Measurements from ENCODE around the gene OR2T12. TPM values are rescaled to one million over a fixed set of nuclear protein-coding genes. Genes with fewer than 3 reads are reported as not detected.
"Not testable (repeated sequence)": the region's sequence is repeated elsewhere in the genome, so short reads cannot be mapped to it uniquely, and the experiment has no call there.

OR2T12 gene
- total and polyA plus RNA-seq, 2 of the 13 experiments (the other 11 are each of a cell fraction or from before 2014, with no cell fraction given): not detected

DNA sequence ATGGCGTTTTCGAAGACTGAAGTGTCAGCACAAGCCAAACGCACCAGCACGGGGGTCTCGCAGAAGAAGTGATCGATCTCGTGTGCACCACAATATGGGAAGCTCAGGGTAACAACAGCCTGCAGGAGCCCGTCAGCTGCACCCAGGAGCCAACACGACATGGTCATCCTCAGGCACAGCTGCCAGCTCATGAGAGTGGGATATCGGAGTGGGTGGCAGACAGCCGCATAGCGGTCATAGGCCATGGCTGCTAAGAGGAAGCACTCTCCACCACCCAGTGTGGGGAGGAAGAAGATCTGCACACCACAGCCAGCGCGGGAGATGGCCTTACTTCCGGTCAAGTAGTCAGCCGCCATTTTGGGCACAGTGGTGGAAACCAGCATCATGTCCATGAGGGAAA, 30.0 kb downstream of the OR2T12 start:
- H3K9ac ChIP-seq (ENCODE audit: insufficient read depth, low read depth, low read length); ATAC-seq; intact Hi-C loops (cut with micrococcal nuclease; ENCODE audit: unreplicated experiment); CTCF ChIA-PET (ENCODE audit: low intra/inter-chr PET ratio, low total read pairs); H3K4me3 ChIP-seq (replicated peaks in 1 of 3; ENCODE audit: insufficient read depth in 1 of 3, low read depth in 2 of 3, low read length in 3 of 3); FAIRE-seq; POLR2A ChIA-PET; BruUV-seq (replicated peaks); in situ Hi-C loops (cut with HindIII; ENCODE audit: extremely low pct_ligation_motif_present, low pct_unique_long_range_greater_than_20kb); H2AFZ ChIP-seq (ENCODE audit: low read length); H3K4me2 ChIP-seq (ENCODE audit: low read depth, low read length); H3K27me3 ChIP-seq (ENCODE audit: control insufficient read depth in 1 of 2, insufficient read depth in 2 of 2, low read length in 2 of 2); H3K36me3 ChIP-seq (replicated peaks in 1 of 2; ENCODE audit: control insufficient read depth in 1 of 2, insufficient read depth in 2 of 2, low read length in 2 of 2); DNase-seq (ENCODE audit: low spot score); H4K20me1 ChIP-seq (ENCODE audit: insufficient read depth, low read length); H3K27ac ChIP-seq (ENCODE audit: extremely low read length, insufficient read depth, low read length); H3K79me2 ChIP-seq (ENCODE audit: insufficient read depth, low read length); H3K4me1 ChIP-seq (ENCODE audit: insufficient read depth, low read length): not testable (repeated sequence)
- 41% methylated on average over 6 of the region's 16 CpGs for WGBS (ENCODE audit: low lambda C conversion rate)
- peaks cover 64% of the 10 kb centered on the region for H3K9me3 ChIP-seq (ENCODE audit: low read length)

DNA sequence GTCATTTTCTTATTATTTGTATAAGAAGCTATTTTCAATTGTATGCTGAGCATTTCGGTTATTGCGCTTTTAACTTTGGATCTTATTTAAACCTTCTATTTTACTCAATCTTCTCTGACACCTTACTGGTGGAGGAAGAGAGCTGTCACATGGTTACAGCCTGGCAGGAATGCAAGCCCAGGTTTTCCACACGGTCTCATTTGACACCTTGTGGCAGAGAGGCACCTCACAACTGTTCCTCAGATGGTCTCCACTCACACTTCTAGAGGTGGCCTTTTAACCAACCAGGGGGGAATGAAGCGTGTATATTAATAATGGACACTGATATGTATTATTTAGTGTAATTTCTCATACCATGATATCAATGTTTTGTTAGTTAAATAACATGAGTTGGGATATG, 35.0 kb downstream of the OR2T12 start:
- CTCF ChIA-PET (ENCODE audit: low intra/inter-chr PET ratio, low total read pairs): no interaction called here
- no peak overlapping the region for H3K4me3 ChIP-seq (replicated peaks in 1 of 3; ENCODE audit: insufficient read depth in 1 of 3, low read depth in 2 of 3, low read length in 3 of 3)
- no peak overlapping the region for H2AFZ ChIP-seq (ENCODE audit: low read length)
- in situ Hi-C loops (cut with HindIII; ENCODE audit: extremely low pct_ligation_motif_present, low pct_unique_long_range_greater_than_20kb) (no loop called here), intact Hi-C loops (cut with micrococcal nuclease; ENCODE audit: unreplicated experiment) (no loop called here)
- no peak overlapping the region for H3K9ac ChIP-seq (ENCODE audit: insufficient read depth, low read depth, low read length)
- no peak for ATAC-seq
- no peak overlapping the region for H3K27ac ChIP-seq (ENCODE audit: extremely low read length, insufficient read depth, low read length)
- FAIRE-seq: no peak
- no TSS peak for BruUV-seq (replicated peaks)
- H3K4me1 ChIP-seq (ENCODE audit: insufficient read depth, low read length): no peaks in the 10 kb centered on the region
- H3K27me3 ChIP-seq (ENCODE audit: control insufficient read depth in 1 of 2, insufficient read depth in 2 of 2, low read length in 2 of 2): no peaks in the 10 kb centered on the region
- no peak for DNase-seq (ENCODE audit: low spot score)
- no peak for TF ChIP-seq HNRNPH1 (optimal IDR thresholded peaks at IDR 0.05; ENCODE audit: low read depth, low read length)
- TF ChIP-seq ZSCAN22 (CRISPR knock-in tag; IDR thresholded peaks at IDR 0.05): no peak
- TF ChIP-seq CBFB (CRISPR knock-in tag; IDR thresholded peaks at IDR 0.05): no peak
- TF ChIP-seq HOXA3 (CRISPR knock-in tag; IDR thresholded peaks at IDR 0.05): no peak
- TF ChIP-seq PLRG1 (conservative IDR thresholded peaks at IDR 0.05): no peak
- TF ChIP-seq ZNF883 (CRISPR knock-in tag; IDR thresholded peaks at IDR 0.05; ENCODE audit: not compliant biosample characterization): no peak
- no peak for TF ChIP-seq HIVEP1 (CRISPR knock-in tag; IDR thresholded peaks at IDR 0.05)
- TF ChIP-seq ZNF788 (CRISPR knock-in tag; IDR thresholded peaks at IDR 0.05; ENCODE audit: borderline replicate concordance): no peak
- WGBS (ENCODE audit: low lambda C conversion rate): 27% methylated on average over 4 of the region's 4 CpGs
- H3K36me3 ChIP-seq (replicated peaks in 1 of 2; ENCODE audit: control insufficient read depth in 1 of 2, insufficient read depth in 2 of 2, low read length in 2 of 2): no peaks in the 10 kb centered on the region
- H4K20me1 ChIP-seq (ENCODE audit: insufficient read depth, low read length): no peaks in the 10 kb centered on the region
- POLR2A ChIA-PET: no interaction called here
- peaks cover 75% of the 10 kb centered on the region for H3K9me3 ChIP-seq (ENCODE audit: low read length)
- no peak overlapping the region for H3K4me2 ChIP-seq (ENCODE audit: low read depth, low read length)
- H3K79me2 ChIP-seq (ENCODE audit: insufficient read depth, low read length): no peaks in the 10 kb centered on the region

DNA sequence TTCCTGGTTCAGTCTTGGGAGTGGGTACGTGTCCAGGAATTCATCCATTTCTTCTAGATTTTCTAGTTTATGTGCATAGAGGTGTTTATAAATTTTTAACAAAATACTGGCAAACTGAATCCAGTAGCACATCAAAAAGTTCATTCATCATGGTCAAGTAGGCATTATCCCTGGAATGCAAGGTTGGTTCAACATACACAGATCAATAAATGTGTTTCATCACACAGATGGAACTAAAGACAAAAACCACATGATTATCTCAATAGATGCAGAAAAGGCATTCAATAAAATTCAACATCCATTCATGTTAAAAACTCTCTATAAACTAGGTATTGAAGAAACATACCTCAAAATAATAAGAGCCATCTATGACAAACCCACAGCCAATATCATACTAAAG, 43.9 kb downstream of the OR2T12 start:
- H4K20me1 ChIP-seq (ENCODE audit: insufficient read depth, low read length); ATAC-seq; H3K36me3 ChIP-seq (replicated peaks in 1 of 2; ENCODE audit: control insufficient read depth in 1 of 2, insufficient read depth in 2 of 2, low read length in 2 of 2); intact Hi-C loops (cut with micrococcal nuclease; ENCODE audit: unreplicated experiment); FAIRE-seq; POLR2A ChIA-PET; H3K4me2 ChIP-seq (ENCODE audit: low read depth, low read length); H3K27ac ChIP-seq (ENCODE audit: extremely low read length, insufficient read depth, low read length); DNase-seq (ENCODE audit: low spot score); in situ Hi-C loops (cut with HindIII; ENCODE audit: extremely low pct_ligation_motif_present, low pct_unique_long_range_greater_than_20kb); BruUV-seq (replicated peaks); H3K4me3 ChIP-seq (replicated peaks in 1 of 3; ENCODE audit: insufficient read depth in 1 of 3, low read depth in 2 of 3, low read length in 3 of 3); H3K27me3 ChIP-seq (ENCODE audit: control insufficient read depth in 1 of 2, insufficient read depth in 2 of 2, low read length in 2 of 2); H3K9ac ChIP-seq (ENCODE audit: insufficient read depth, low read depth, low read length); H3K79me2 ChIP-seq (ENCODE audit: insufficient read depth, low read length); CTCF ChIA-PET (ENCODE audit: low intra/inter-chr PET ratio, low total read pairs); H2AFZ ChIP-seq (ENCODE audit: low read length); H3K4me1 ChIP-seq (ENCODE audit: insufficient read depth, low read length): not testable (repeated sequence)
- WGBS (ENCODE audit: low lambda C conversion rate): 3% methylated on average over 1 of the region's 1 CpG
- H3K9me3 ChIP-seq (ENCODE audit: low read length): peaks cover 54% of the 10 kb centered on the region
